Breast epithelium (tissue), 3 donors: ENCODE measurements around the gene GPR3.

Experiments used
- POLR2A ChIP-seq: fragments of 450-650 bp; IDR thresholded peaks from one replicate; pipeline ENCODE4 v1.6.1; 2016; ENCODE audit warnings: antibody characterized with exemption, mild to moderate bottlenecking, moderate library complexity
- POLR2AphosphoS5 ChIP-seq, 3 donors: sonication (generic); formaldehyde crosslinking; IDR thresholded peaks; one replicate each; pipeline ENCODE4 v1.6.1; 2017; ENCODE audit warnings: antibody characterized with exemption in 3 of 3
- TF ChIP-seq, protein P1 (sequence below), 3 donors: fragments of 450-650 bp; IDR thresholded peaks; one replicate each; pipeline ENCODE4 v1.5.1; 2016 to 2017; ENCODE audit warnings: antibody characterized with exemption in 3 of 3, mild to moderate bottlenecking in 3 of 3, moderate library complexity in 3 of 3

DNA sequence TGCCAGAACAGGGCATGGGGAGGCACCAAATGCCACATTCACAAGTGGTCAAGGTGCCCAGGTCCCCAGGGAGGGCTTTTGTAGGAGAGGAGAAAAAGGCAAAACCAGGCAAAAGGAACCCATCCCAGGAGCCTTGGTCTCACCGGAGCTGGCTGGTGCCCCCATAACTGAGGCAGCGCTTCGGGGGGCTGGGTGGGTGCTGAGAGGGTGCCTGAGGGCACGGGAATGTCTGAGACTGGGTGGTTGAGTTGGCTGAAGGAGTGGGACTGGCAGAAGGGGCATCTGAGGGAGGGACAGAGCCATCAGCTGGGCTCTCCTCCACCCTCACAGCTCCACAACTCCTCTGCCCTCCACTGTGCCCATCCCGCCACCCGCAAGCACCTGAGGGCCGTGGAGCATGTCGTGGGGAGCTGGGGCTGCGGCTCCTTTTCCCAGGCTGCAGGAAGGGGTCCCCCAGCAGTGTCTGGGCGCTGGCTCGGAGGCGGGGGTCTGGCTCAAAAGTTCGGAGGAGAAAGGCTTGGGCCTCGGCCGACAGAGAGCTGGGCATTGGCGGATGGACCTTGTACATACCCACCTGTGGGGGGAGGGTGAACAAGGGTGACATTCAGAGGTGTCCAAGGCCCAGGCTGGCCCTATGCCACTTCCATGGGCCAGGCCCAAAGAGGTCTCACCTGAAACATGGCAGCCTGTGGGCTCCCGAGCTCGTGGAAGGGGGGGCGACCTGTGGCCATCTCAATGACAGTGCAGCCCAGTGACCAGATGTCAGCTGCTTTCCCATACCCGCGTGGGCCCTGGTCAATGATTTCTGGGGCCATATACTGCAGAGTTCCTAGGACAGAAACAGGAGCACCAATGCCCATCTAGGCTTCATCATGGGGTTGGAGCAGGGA lies 34.1 kb upstream of the GPR3 start:
- TF ChIP-seq, protein P1, sequence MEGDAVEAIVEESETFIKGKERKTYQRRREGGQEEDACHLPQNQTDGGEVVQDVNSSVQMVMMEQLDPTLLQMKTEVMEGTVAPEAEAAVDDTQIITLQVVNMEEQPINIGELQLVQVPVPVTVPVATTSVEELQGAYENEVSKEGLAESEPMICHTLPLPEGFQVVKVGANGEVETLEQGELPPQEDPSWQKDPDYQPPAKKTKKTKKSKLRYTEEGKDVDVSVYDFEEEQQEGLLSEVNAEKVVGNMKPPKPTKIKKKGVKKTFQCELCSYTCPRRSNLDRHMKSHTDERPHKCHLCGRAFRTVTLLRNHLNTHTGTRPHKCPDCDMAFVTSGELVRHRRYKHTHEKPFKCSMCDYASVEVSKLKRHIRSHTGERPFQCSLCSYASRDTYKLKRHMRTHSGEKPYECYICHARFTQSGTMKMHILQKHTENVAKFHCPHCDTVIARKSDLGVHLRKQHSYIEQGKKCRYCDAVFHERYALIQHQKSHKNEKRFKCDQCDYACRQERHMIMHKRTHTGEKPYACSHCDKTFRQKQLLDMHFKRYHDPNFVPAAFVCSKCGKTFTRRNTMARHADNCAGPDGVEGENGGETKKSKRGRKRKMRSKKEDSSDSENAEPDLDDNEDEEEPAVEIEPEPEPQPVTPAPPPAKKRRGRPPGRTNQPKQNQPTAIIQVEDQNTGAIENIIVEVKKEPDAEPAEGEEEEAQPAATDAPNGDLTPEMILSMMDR (IDR thresholded peaks at IDR 0.05) = no peak
- TF ChIP-seq POLR2AphosphoS5 (IDR thresholded peaks at IDR 0.05) (no peak), POLR2A (no peak)
